NCI-H446 treated with DMSO at 0.1 percent for 48 hours (cell line): ENCODE measurements around the gene RTCA.
"Not testable (repeated sequence)": the region's sequence is repeated elsewhere in the genome, so short reads cannot be mapped to it uniquely, and the experiment has no call there.

Experiments used
- DNase-seq: peaks from one replicate; lab custom pipeline; 2025; lab: John Stamatoyannopoulos, UW

RTCA gene

GRCh38 chr1:100308777-100309176 is 42.8 kb downstream of the RTCA start:
- DNase-seq = no peak

DNA sequence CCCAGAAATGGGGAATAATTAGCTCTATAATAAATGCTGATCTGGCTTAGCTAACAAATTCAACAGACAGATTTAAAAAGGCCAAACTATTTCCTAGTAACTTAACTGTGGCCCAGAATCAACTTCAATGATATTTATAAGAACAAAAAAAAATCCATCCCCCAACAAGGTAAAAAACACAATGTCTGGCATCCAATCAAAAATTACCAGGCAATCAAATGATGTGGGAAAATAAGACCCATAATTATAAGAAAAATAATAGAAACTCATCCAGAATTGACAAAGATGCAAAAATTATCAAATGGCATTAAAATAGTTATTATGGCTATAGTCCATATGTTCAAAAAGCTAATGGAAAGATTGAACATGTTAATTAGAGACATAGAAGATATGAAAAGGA is 43.8 kb downstream of the RTCA start:
- DNase-seq = no peak

DNA sequence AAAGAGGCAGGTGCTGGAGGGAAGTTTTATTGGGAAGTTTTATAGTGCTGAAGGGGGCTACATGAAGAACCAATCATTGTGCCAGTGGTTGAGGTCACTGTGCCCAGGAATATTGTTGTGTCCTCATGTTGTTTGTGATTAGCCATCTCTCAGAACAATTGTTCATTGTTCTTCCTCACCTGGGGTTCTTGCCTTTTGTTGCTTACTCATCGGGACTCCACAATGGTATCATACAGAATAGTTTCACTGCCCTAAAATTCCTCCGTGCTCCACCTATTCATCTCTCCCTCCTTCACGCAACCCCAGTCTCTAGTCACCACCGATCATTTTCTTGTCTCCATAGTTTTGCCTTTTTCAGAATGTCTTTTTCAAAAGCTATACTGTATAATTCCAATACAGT is 47.4 kb downstream of the RTCA start:
- no peak for DNase-seq

- DNase-seq = no peak
Measured at GRCh38 chr1:100316622-100317021, 50.6 kb downstream of the RTCA start.

GRCh38 chr1:100320311-100321099 is 54.5 kb downstream of the RTCA start:
- no peak for DNase-seq

- no peak for DNase-seq
Measured at GRCh38 chr1:100321100-100321493, 55.1 kb downstream of the RTCA start.

- no peak for DNase-seq
Measured at GRCh38 chr1:100321506-100321905, 55.5 kb downstream of the RTCA start.

DNA sequence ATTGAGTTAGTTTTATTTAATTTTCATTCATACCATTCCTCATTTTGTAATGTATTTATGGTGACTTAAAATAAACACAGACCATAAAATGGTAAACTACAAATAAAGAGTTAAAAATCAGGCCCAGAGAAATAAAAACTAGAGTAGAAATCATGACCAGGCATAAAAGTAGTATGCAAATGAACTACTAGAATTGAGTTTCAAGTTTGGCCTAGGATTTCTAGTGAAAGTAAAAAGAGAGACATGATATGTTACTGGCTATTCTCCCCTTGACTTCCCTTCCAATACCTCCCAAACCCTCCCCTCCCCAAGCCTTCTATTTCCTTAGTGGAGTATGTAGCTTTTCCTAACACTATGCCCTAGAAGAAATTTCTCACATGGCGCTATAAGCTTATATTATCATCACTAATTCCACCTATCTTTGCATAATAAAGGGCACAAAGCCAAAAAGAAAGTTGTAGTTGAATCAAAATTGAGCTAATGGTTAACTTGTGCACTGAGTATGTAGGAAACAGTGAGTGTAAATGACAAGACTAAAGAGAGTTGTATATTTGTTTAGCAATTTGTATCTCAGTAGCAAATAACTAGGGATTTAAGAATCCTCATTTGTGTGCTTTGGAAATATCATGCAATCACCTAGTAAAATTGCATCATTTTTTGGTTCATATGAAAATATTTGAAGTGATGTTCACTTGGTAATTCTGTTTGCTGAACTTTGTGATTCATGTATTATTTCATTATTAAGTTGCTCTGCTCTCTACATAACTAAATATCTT is 56.6 kb downstream of the RTCA start:
- DNase-seq = no peak

GRCh38 chr1:100323419-100324106 is 57.5 kb downstream of the RTCA start:
- DNase-seq = no peak

DNA sequence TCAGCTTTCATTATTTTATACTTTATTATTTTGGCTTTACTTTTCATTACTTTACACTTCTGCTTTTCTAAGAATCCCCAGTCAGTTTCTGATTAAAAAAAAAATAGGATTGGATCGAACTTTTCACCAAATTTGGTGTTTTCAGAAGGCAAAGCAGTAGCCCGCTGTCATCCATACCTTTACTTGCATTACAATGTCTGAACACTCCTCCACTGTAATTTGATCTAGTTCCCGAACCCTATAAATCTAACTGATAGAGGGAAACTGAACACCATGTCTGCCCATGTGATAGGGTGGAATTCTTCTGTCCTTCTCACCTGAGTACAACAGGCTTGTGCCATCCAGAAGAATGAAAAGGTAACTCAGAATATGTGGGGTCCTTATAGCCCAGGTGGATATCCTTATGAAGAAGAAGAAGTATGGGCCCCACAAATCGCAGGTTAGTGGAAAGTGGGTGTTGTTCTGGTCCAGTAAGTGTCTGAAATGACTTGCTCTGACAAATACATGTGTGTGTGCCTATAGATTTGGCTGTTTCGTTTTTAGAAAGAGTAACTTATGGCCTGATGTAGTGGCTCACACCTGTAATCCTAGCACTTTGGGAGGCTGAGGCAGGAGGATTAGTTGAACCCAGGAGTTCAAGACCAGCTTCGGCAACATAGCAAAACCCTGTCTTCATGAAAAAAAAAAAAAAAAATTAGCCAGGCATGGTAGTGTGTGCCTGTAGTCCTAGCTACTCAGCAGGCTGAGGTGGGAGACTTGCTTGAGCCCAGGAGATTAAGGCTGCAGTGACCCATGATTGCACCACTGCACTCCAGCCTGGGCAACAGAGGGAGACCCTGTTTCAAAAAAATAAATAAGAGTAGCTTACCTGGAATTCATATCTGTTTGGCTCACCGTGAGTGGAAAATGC is 59.7 kb downstream of the RTCA start:
- no peak for DNase-seq

DNA sequence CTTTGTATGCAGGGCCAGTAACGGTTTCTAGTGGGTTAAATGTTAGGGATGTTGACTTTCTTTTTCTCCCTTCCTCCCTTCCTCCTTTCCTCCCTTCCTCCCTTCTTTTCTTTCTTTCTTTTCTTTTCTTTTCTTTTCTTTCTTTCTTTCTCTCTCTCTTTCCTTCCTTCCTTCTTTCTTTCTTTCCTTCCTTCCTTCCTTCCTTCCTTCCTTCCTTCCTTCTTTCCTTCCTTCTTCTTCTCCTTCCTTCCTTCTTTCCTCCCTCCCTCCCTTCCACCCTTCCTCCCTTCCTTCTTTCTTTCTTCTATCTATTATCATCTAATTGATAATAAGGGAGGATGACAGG is 60.3 kb downstream of the RTCA start:
- DNase-seq = not testable (repeated sequence)

GRCh38 chr1:100328133-100328532 is 62.1 kb downstream of the RTCA start:
- no peak for DNase-seq

- DNase-seq = not testable (repeated sequence)
Measured at GRCh38 chr1:100331146-100331545, 65.1 kb downstream of the RTCA start.

GRCh38 chr1:100332331-100332730 is 66.3 kb downstream of the RTCA start:
- DNase-seq = no peak

DNA sequence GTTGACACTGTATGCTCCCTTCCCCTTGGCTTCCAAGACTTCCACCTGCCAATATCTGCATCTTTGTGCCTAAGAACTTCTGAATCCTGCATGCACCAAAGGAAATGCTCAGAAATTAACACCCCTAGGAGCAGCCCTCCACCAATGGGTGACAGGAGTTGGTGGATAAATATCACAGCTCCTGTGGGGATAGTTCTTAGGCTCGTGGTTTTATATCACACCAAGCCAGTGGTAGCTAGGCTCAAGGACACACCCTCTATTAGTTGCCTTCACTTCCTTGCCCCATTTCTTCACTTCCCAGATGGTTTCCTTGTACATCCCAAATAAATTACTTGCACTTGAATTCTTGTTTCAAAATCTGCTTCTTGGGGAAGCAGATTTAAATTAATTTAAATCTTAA is 69.4 kb downstream of the RTCA start:
- no peak for DNase-seq

- not testable (repeated sequence) for DNase-seq
Measured at GRCh38 chr1:100337878-100338277, 71.9 kb downstream of the RTCA start.

DNA sequence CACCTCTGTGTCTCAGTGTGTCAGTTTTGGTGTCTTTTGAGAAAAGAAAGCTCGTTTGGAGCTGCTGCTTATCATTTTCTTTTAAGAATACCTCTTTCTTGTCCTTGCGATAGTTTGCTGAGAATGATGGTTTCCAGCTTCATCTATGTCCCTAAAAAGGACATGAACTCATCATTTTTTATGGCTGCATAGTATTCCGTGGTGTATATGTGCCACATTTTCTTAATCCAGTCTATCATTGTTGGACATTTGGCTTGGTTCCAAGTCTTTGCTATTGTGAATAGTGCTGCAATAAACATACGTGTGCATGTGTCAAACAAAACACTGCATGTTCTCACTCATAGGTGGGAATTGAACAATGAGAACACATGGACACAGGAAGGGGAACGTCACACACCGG is 73.7 kb downstream of the RTCA start:
- not testable (repeated sequence) for DNase-seq

DNA sequence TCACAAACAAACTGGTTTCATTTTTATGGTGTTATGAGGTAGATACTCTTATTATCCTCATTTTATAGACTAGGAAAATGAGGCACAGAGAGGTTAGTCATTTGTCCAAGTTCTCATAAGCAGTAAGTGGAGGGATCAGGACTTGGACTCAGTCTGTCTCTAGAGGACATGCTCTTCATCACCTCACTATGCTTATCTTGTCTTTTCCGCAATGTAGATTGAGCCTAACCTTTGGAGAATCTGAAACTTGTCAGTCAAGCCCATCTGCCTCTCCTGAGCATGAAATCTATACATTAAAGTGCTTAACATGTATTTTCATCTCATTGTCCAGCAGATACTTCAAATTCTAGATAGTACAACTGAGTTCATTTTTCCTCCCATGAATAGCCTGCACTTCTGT is 74.5 kb downstream of the RTCA start:
- DNase-seq = no peak

DNA sequence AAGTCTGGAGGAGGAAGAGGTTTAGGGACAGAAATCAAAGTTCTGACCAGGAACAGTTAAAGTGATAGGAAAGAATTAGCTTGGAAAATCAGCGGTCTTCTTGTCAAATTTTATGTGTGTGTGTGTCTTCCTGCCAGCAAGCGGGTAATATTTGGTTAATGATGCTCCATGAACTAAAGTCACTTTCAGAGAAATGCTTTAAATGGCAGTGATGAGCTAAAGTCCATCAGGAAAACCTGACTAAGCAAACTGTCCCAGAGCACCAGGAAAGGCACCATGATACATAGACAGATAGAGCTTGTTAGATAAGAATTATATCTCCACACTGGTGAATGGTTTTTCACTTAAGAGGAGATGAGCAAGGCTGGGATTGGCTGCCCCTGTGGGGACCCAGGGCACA is 76.3 kb downstream of the RTCA start:
- DNase-seq = no peak
